T-helper 1 cell (primary cell): ENCODE results near the gene SLCO4A1.

Source experiments
- DNase-seq, 5 donors: peaks; one replicate each; pipeline ENCODE4 v3.0.0-alpha.2; 2012 to 2020

SLCO4A1 gene

GRCh38 chr20:62653373-62653772, 11.1 kb downstream of the SLCO4A1 start:
- no peak for DNase-seq

- DNase-seq, result no peak
Measured at GRCh38 chr20:62653951-62654685, 11.8 kb downstream of the SLCO4A1 start.

GRCh38 chr20:62655282-62656196, 13.2 kb downstream of the SLCO4A1 start:
- DNase-seq, result no peak

GRCh38 chr20:62656197-62656918, 14.1 kb downstream of the SLCO4A1 start:
- DNase-seq, result no peak

GRCh38 chr20:62656919-62657588, 14.8 kb downstream of the SLCO4A1 start:
- no peak for DNase-seq

- no peak for DNase-seq
Measured at GRCh38 chr20:62657589-62657942, 15.3 kb downstream of the SLCO4A1 start.

GRCh38 chr20:62657956-62658355, 15.7 kb downstream of the SLCO4A1 start:
- no peak for DNase-seq

GRCh38 chr20:62658593-62659178, 16.4 kb downstream of the SLCO4A1 start:
- DNase-seq, result no peak

- DNase-seq, result no peak
Measured at GRCh38 chr20:62659488-62660239, 17.4 kb downstream of the SLCO4A1 start.

- DNase-seq, result no peak
Measured at GRCh38 chr20:62660240-62660615, 17.9 kb downstream of the SLCO4A1 start.

- no peak for DNase-seq
Measured at GRCh38 chr20:62660768-62661167, 18.5 kb downstream of the SLCO4A1 start.

GRCh38 chr20:62661647-62662046, 19.3 kb downstream of the SLCO4A1 start:
- DNase-seq, result no peak

GRCh38 chr20:62662422-62662821, 20.1 kb downstream of the SLCO4A1 start:
- DNase-seq, result no peak

GRCh38 chr20:62663145-62664018, 21.1 kb downstream of the SLCO4A1 start:
- no peak for DNase-seq

GRCh38 chr20:62664019-62664971, 22.0 kb downstream of the SLCO4A1 start:
- no peak for DNase-seq

- no peak for DNase-seq
Measured at GRCh38 chr20:62665153-62665754, 23.0 kb downstream of the SLCO4A1 start.

GRCh38 chr20:62665826-62666735, 23.8 kb downstream of the SLCO4A1 start:
- DNase-seq, result no peak
